ENCODE measurements around the gene FBXO41.

GRCh38 chr2:73290049-73290839 is 6.0 kb upstream of the FBXO41 start:
- TF ChIP-seq CTCF (IDR thresholded peaks at IDR 0.05): no peak
- TF ChIP-seq POLR2A (IDR thresholded peaks at IDR 0.05): no peak
